K562 (cell line): ENCODE results near the gene CPVL. TPM values are rescaled to one million over a fixed set of nuclear protein-coding genes. Genes with fewer than 3 reads are reported as not detected.

Experiments
- ATAC-seq: fragments of 200-7000 bp; cut with Tn5 transposase; 3 replicates; pipeline ENCODE4 v1.9.1; 2020; ENCODE audit warnings: moderate library complexity
- BruUV-seq: library from RNA; stranded (reverse); fragments of 400-500 nt; replicated peaks from 2 replicates; lab custom pipeline; 2021; lab: Mats Ljungman, UMichigan
- CTCF ChIA-PET: fragments of 300-600 bp; formaldehyde crosslinking; extraction: SDS; loops from one replicate; lab custom pipeline; 2021; ENCODE audit warnings: low intra/inter-chr PET ratio; lab: Yijun Ruan, JAX
- POLR2A ChIA-PET: fragments of 300-600, 350-650 bp; sonication (Branson Sonifier 250); formaldehyde crosslinking; extraction: SDS; loops from one replicate; lab custom pipeline; 2021; ENCODE audit warnings: antibody characterized with exemption, inconsistent platforms; lab: Yijun Ruan, JAX
- DNase-seq, 4 experiments: peaks; one replicate each; pipeline versions ENCODE4 v3.0.0 to v3.0.0-alpha.2; 2011 to 2018; ENCODE audit warnings: low spot score in 3 of 4, mixed read lengths in 3 of 4; ENCODE audit errors: extremely low read depth in 1 of 4
- FAIRE-seq: peaks from 2 replicates; lab custom pipeline; 2011; peaks lifted over from hg19 to GRCh38; lab: Jason Lieb, UNC
- H2AFZ ChIP-seq: 2 replicates; pipeline ENCODE4 v1.6.0; 2011; ENCODE audit warnings: low read depth, low read length, control low read depth, inconsistent platforms
- H3K27ac ChIP-seq: fragments of 200-600 bp; 3 replicates; pipeline ENCODE4 v1.8.0; 2011; ENCODE audit warnings: low read depth, mild to moderate bottlenecking, control low read depth, inconsistent platforms, low read length, moderate library complexity, mixed read lengths; ENCODE audit errors: extremely low read depth
- H3K27me3 ChIP-seq, 2 experiments: fragments of 300-600 bp in 1 of 2; 2 replicates in 1 of 2; 3 replicates in 1 of 2; pipeline versions ENCODE4 v1.6.0 to v1.8.0; 2011; ENCODE audit warnings: inconsistent platforms in 2 of 2, low read length in 2 of 2, mild to moderate bottlenecking in 1 of 2, mixed read lengths in 1 of 2, moderate library complexity in 1 of 2; ENCODE audit not compliant: control insufficient read depth in 2 of 2, insufficient read depth in 2 of 2
- H3K36me3 ChIP-seq: fragments of 300-600 bp; 3 replicates; pipeline ENCODE4 v1.8.0; 2011; ENCODE audit warnings: mild to moderate bottlenecking, low read length, inconsistent platforms; ENCODE audit not compliant: control insufficient read depth, insufficient read depth
- H3K4me1 ChIP-seq, 2 experiments: fragments of 200-600 bp in 1 of 2; replicated peaks in 1 of 2; 2 replicates in 1 of 2; 3 replicates in 1 of 2; pipeline versions ENCODE4 v1.5.1 to v1.8.0; 2011; ENCODE audit warnings: inconsistent platforms in 2 of 2, low read length in 2 of 2, mild to moderate bottlenecking in 1 of 2, mixed read lengths in 1 of 2, moderate library complexity in 1 of 2; ENCODE audit not compliant: control insufficient read depth in 2 of 2, insufficient read depth in 2 of 2
- H3K4me2 ChIP-seq: 2 replicates; pipeline ENCODE4 v1.6.1; 2011; ENCODE audit warnings: low read length, control low read depth, inconsistent platforms, mixed read lengths; ENCODE audit not compliant: insufficient read depth
- H3K4me3 ChIP-seq: fragments of 200-600 bp; sonication (generic), shearing (Covaris generic); 2 replicates; pipeline ENCODE4 v1.5.1; 2016; ENCODE audit warnings: control low read depth, inconsistent platforms
- H3K79me2 ChIP-seq: fragments of 200-600 bp; 3 replicates; pipeline ENCODE4 v1.8.0; 2011; ENCODE audit warnings: low read length, inconsistent platforms; ENCODE audit not compliant: control insufficient read depth, insufficient read depth
- H3K9ac ChIP-seq, 2 experiments: 2 replicates each; pipeline versions ENCODE4 v1.6.0 to v1.6.1; 2011; ENCODE audit warnings: low read depth in 2 of 2, low read length in 2 of 2, control low read depth in 1 of 2, inconsistent platforms in 1 of 2, mild to moderate bottlenecking in 1 of 2, mixed read lengths in 1 of 2; ENCODE audit not compliant: insufficient read depth in 1 of 2
- H3K9me1 ChIP-seq: one replicate; pipeline ENCODE4 v1.6.0; 2011; ENCODE audit warnings: inconsistent platforms, mild to moderate bottlenecking, low read length, moderate library complexity; ENCODE audit not compliant: control insufficient read depth, insufficient read depth
- H3K9me3 ChIP-seq: replicated peaks from 2 replicates; pipeline ENCODE4 v1.5.1; 2011; ENCODE audit warnings: low read depth, low read length, inconsistent platforms; ENCODE audit not compliant: control insufficient read depth, insufficient read depth
- H4K20me1 ChIP-seq: replicated peaks from 2 replicates; pipeline ENCODE4 v1.6.1; 2011; ENCODE audit warnings: low read length, inconsistent platforms, mixed read lengths; ENCODE audit not compliant: control insufficient read depth, insufficient read depth
- BCL6 ChIP-seq: fragments of 250-450 bp; sonication (Bioruptor Pico); IDR thresholded peaks from 2 replicates; pipeline ENCODE4 v1.4.0; 2020
- CHD2 ChIP-seq: IDR thresholded peaks from 2 replicates; pipeline ENCODE4 v1.6.1; 2011; ENCODE audit warnings: low read depth, low read length
- DNMT1 ChIP-seq: fragments of 450-650 bp; IDR thresholded peaks from 2 replicates; pipeline ENCODE4 v1.6.1; 2016; ENCODE audit warnings: antibody characterized with exemption, mild to moderate bottlenecking
- GTF2A2 ChIP-seq: IDR thresholded peaks from 2 replicates; pipeline ENCODE4 v1.6.1; 2016; ENCODE audit warnings: mild to moderate bottlenecking, missing genetic modification characterization, missing compliant biosample characterization
- HES1 ChIP-seq: fragments of 450-650 bp; IDR thresholded peaks from 2 replicates; pipeline ENCODE4 v1.6.1; 2016; ENCODE audit warnings: low read depth, mild to moderate bottlenecking, moderate library complexity
- HINFP ChIP-seq: fragments of 450-650 bp; conservative IDR thresholded peaks from 2 replicates; pipeline ENCODE4 v1.6.1; 2016; ENCODE audit warnings: missing genetic modification characterization, low read depth, mild to moderate bottlenecking, control low read depth, missing compliant biosample characterization
- LARP7 ChIP-seq: fragments of 450-650 bp; IDR thresholded peaks from 2 replicates; pipeline ENCODE4 v1.6.1; 2016
- MBD1 ChIP-seq: fragments of 250-450 bp; sonication (Bioruptor Pico); IDR thresholded peaks from 2 replicates; pipeline ENCODE4 v1.8.0; 2022; ENCODE audit warnings: inconsistent platforms
- POLR2AphosphoS5 ChIP-seq: IDR thresholded peaks from 2 replicates; pipeline ENCODE4 v1.6.1; 2011; ENCODE audit warnings: mild to moderate bottlenecking, low read depth, low read length, moderate library complexity; ENCODE audit not compliant: control insufficient read depth, insufficient read depth
- RBM25 ChIP-seq: fragments of 200-400 bp; formaldehyde crosslinking; IDR thresholded peaks from 2 replicates; pipeline ENCODE4 v1.6.1; 2018; ENCODE audit warnings: low read length, low read depth, moderate library complexity; ENCODE audit not compliant: severe bottlenecking
- SNRNP70 ChIP-seq: fragments of 200-400 bp; formaldehyde crosslinking; optimal IDR thresholded peaks from 2 replicates; pipeline ENCODE3; 2017; ENCODE audit warnings: low read depth, low read length
- XRCC5 ChIP-seq: fragments of 200-400 bp; formaldehyde crosslinking; IDR thresholded peaks from 2 replicates; pipeline ENCODE4 v1.6.1; 2017; ENCODE audit warnings: low read depth, mild to moderate bottlenecking, low read length
- ZBTB2 ChIP-seq: fragments of 450-650 bp; IDR thresholded peaks from 2 replicates; pipeline ENCODE4 v1.6.1; 2016; ENCODE audit warnings: antibody characterized with exemption
- ZNF140 ChIP-seq: fragments of 250-450 bp; sonication (Bioruptor Pico); IDR thresholded peaks from 2 replicates; pipeline ENCODE4 v1.8.0; 2021; ENCODE audit warnings: moderate library complexity, mild to moderate bottlenecking, inconsistent platforms
- ZNF146 ChIP-seq: IDR thresholded peaks from one replicate; pipeline ENCODE4 v1.6.1; 2018; ENCODE audit warnings: missing compliant biosample characterization; ENCODE audit not compliant: unreplicated experiment
- WGBS: fragments of 100-300 bp; shearing (Covaris generic); methylation state at CpG from one replicate; pipeline ENCODE4 v1.1.6; 2016; ENCODE audit warnings: low coverage, mixed read lengths; ENCODE audit not compliant: insufficient coverage; ENCODE audit errors: missing lambda C conversion rate; 5-methylcytosine and 5-hydroxymethylcytosine counted together
- in situ Hi-C: fragments of 300-500 bp; cut with MboI; formaldehyde crosslinking; loops from 4 replicates; pipeline ENCODE4 v1.15.0; 2018; ENCODE audit warnings: inconsistent platforms, mixed read lengths
- intact Hi-C: fragments of 100-400 bp; cut with micrococcal nuclease; formaldehyde crosslinking; loops from 2 replicates; pipeline ENCODE4 v1.14.2; 2022
- polyA plus RNA-seq, 8 experiments: library from polyadenylated mRNA; depleted of rRNA in 4 of 8; stranded (reverse) in 5 of 8; unstranded in 3 of 8; fragments of >200 nt; fragmentation: Nextera tagmentation in 2 of 8; fragmentation: Illumina TruSeq in 1 of 8; extraction: Ambion mirVana in 2 of 8; extraction: Trizol in 1 of 8; gene quantifications; 2 replicates each; pipeline versions ENCODE4 v1.2.1 to v1.2.3, GENCODE V29; 2011 to 2014; ENCODE audit warnings: inconsistent platforms in 1 of 8, missing spikeins in 1 of 8
- total RNA-seq, 7 experiments: library from RNA; depleted of rRNA in 6 of 7; stranded (reverse); fragments of >200 nt in 6 of 7; fragmentation: Illumina TruSeq in 2 of 7; extraction: Trizol in 2 of 7; gene quantifications; 2 replicates each; pipeline versions ENCODE4 v1.2.1 to v1.2.3, GENCODE V29; 2011 to 2021; ENCODE audit warnings: low replicate concordance in 1 of 7

CPVL gene
- total and polyA plus RNA-seq, 9 of the 15 experiments (the other 6 are each of a cell fraction or from before 2014, with no cell fraction given) = 0.89 to 2.4 (median 1.5) TPM

- TF ChIP-seq HINFP (tag) (no peak), XRCC5 (no peak), GTF2A2 (no peak), POLR2AphosphoS5 (no peak)
- TF ChIP-seq, all 486 proteins: peak for 0
Observed at GRCh38 chr7:28955356-28955717, 191.0 kb downstream of the CPVL start (continued).

- CTCF ChIA-PET = no interaction called here
Observed at GRCh38 chr7:28954946-28955345, 191.4 kb downstream of the CPVL start.

More at GRCh38 chr7:28954946-28955345, 191.4 kb downstream of the CPVL start:
- intact Hi-C loops = no loop called here
- no peak overlapping the region for H3K4me2 ChIP-seq
- in situ Hi-C loops = no loop called here
- 10% methylated on average over 5 of the region's 5 CpGs for WGBS
- H4K20me1 ChIP-seq = no peaks in the 10 kb centered on the region
- H3K4me3 ChIP-seq = no peak overlapping the region
- H3K9ac ChIP-seq = no peak overlapping the region
- H3K27me3 ChIP-seq = no peaks in the 10 kb centered on the region
- FAIRE-seq (no peak), DNase-seq (no peak), ATAC-seq (no peak)
- no peak overlapping the region for H3K27ac ChIP-seq
- TF ChIP-seq DNMT1 (no peak), HES1 (no peak), MBD1 (CRISPR knock-in tag) (no peak), BCL6 (CRISPR knock-in tag) (no peak), RBM25 (no peak), SNRNP70 (no peak), ZNF140 (CRISPR knock-in tag) (no peak), CHD2 (no peak), ZBTB2 (no peak), LARP7 (no peak), ZNF146 (no peak)
- H3K9me1 ChIP-seq = no peaks in the 10 kb centered on the region
- no peaks in the 10 kb centered on the region for H3K79me2 ChIP-seq
- BruUV-seq = no TSS peak
- no peaks in the 10 kb centered on the region for H3K36me3 ChIP-seq
- H2AFZ ChIP-seq = no peak overlapping the region
- H3K9me3 ChIP-seq = no peaks in the 10 kb centered on the region
- H3K4me1 ChIP-seq = no peaks in the 10 kb centered on the region
- POLR2A ChIA-PET = no interaction called here
